Measurements from ENCODE around the gene RECK. TPM values are rescaled to one million over a fixed set of nuclear protein-coding genes. Genes with fewer than 3 reads are reported as not detected.

The RECK gene
- total RNA-seq, 1 experiment from 2014 or later: 10.3 TPM

DNA sequence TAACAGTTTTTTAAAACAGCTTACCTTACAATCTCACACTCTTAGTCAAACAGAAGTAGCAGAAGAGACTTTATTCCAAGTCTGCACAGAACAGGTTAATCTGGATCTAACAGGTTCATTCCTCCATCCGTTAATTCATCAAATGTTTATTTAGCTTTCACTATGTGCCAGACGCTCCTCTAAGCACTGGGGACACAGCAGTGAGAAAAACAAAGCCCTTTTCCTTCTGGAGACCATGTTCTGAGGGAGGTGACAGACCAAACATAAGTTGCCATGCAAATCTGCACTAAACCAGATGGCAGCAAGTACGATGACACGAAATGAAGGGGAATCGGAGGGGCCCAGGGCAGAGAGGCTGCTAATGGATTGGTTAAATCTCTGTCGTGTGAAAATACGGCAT is 82.8 kb downstream of the RECK start:
- Histone ChIP-seq H3K79me2 (ENCODE audit: insufficient read depth, low read length) (no peaks in the 10 kb centered on the region), H3K27me3 (ENCODE audit: insufficient read depth, low read length) (no peaks in the 10 kb centered on the region), H3K9ac (ENCODE audit: extremely low read depth, insufficient read length, low read length) (no peak overlapping the region), H3K14ac (ENCODE audit: insufficient read depth, low read length) (no peak overlapping the region), H2BK20ac (ENCODE audit: low read depth, low read length, poor library complexity, severe bottlenecking) (no peak overlapping the region), H4K5ac (ENCODE audit: insufficient read length, low read depth, low read length) (no peak overlapping the region), H4K20me1 (ENCODE audit: control insufficient read depth, insufficient read depth, insufficient read length) (no peaks in the 10 kb centered on the region), H3K23me2 (ENCODE audit: insufficient read length, low read depth, low read length, poor library complexity, severe bottlenecking) (no peaks in the 10 kb centered on the region), H2AK5ac (ENCODE audit: insufficient read length, low read length) (no peak overlapping the region), H2BK15ac (ENCODE audit: low read depth, low read length) (no peak overlapping the region), H3K9me3 (ENCODE audit: control insufficient read depth, low read depth, low read length) (no peaks in the 10 kb centered on the region), H4K8ac (replicated peaks; ENCODE audit: insufficient read length, low read depth, low read length) (no peak overlapping the region), H3K27ac (ENCODE audit: insufficient read length, low read depth, low read length) (no peak overlapping the region), H3K18ac (ENCODE audit: insufficient read length, low read depth, low read length) (no peak overlapping the region), H2BK5ac (ENCODE audit: insufficient read length, low read length) (no peak overlapping the region), H2BK120ac (ENCODE audit: low read depth, low read length, poor library complexity, severe bottlenecking) (no peak overlapping the region), H2AFZ (ENCODE audit: low read length) (no peak overlapping the region), H3K79me1 (ENCODE audit: insufficient read depth, low read depth, low read length, poor library complexity, severe bottlenecking) (no peaks in the 10 kb centered on the region), H4K91ac (ENCODE audit: insufficient read length, low read depth, low read length) (no peak overlapping the region), H3K23ac (ENCODE audit: insufficient read length, low read depth, low read length) (no peak overlapping the region), H3K4ac (ENCODE audit: low read depth, low read length) (no peak overlapping the region), H3K56ac (ENCODE audit: insufficient read length, low read depth, low read length) (no peak overlapping the region), H2BK12ac (ENCODE audit: insufficient read length, low read depth, low read length) (no peak overlapping the region), H3K4me1 (ENCODE audit: insufficient read depth, low read length) (no peaks in the 10 kb centered on the region), H3T11ph (ENCODE audit: low read length) (no peak overlapping the region), H3K4me2 (ENCODE audit: insufficient read depth, insufficient read length, low read length) (no peak overlapping the region)
- no peaks in the 10 kb centered on the region for H3K9me3 Mint-ChIP-seq
- no peak overlapping the region for H3K4me3 Mint-ChIP-seq
- WGBS (ENCODE audit: extremely low coverage, insufficient read length, low lambda C conversion rate): no CpG with 5 or more reads among the region's 7 CpGs
- no peaks in the 10 kb centered on the region; the same call in 1 of the 2 replicates for H3K27me3 Mint-ChIP-seq (ENCODE audit: low read depth)
- H3K4me1 Mint-ChIP-seq: peaks cover 2 to 8% of the 10 kb centered on the region in 2 experiments; a peak in 3 of 4 replicates
- no peak for DNase-seq
- peaks cover 1 to 7% (median 3%) of the 10 kb centered on the region in 3 experiments; a peak in 4 of 7 replicates for H3K36me3 Mint-ChIP-seq (ENCODE audit: insufficient read depth in 1 of 3, low read depth in 3 of 3)
- H3K27ac Mint-ChIP-seq: no peak overlapping the region
- TF ChIP-seq, protein P1, sequence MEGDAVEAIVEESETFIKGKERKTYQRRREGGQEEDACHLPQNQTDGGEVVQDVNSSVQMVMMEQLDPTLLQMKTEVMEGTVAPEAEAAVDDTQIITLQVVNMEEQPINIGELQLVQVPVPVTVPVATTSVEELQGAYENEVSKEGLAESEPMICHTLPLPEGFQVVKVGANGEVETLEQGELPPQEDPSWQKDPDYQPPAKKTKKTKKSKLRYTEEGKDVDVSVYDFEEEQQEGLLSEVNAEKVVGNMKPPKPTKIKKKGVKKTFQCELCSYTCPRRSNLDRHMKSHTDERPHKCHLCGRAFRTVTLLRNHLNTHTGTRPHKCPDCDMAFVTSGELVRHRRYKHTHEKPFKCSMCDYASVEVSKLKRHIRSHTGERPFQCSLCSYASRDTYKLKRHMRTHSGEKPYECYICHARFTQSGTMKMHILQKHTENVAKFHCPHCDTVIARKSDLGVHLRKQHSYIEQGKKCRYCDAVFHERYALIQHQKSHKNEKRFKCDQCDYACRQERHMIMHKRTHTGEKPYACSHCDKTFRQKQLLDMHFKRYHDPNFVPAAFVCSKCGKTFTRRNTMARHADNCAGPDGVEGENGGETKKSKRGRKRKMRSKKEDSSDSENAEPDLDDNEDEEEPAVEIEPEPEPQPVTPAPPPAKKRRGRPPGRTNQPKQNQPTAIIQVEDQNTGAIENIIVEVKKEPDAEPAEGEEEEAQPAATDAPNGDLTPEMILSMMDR (conservative IDR thresholded peaks at IDR 0.05): no peak

Measured in H9 (cell line).